Vagina (tissue), 2 donors: ENCODE measurements around the gene RBBP8NL. TPM values are rescaled to one million over a fixed set of nuclear protein-coding genes. Genes with fewer than 3 reads are reported as not detected.

Source experiments
- DNase-seq, 2 donors: peaks; one replicate each; pipeline ENCODE4 v3.0.0-alpha.2; 2017; ENCODE audit errors: extremely low spot score in 2 of 2
- H3K27ac ChIP-seq: fragments of 200-600 bp; sonication (generic); one replicate; pipeline ENCODE4 v1.5.1; 2019
- H3K27me3 ChIP-seq: fragments of 200-600 bp; sonication (generic); one replicate; pipeline ENCODE4 v1.5.1; 2019
- H3K36me3 ChIP-seq, 2 donors: fragments of 200-600 bp; sonication (generic); one replicate each; pipeline ENCODE4 v1.5.1; 2017 to 2019
- H3K4me1 ChIP-seq: fragments of 200-600 bp; sonication (generic); one replicate; pipeline ENCODE4 v1.5.1; 2019
- H3K4me3 ChIP-seq, 2 donors: fragments of 200-600 bp; sonication (generic); 1 replicate in 1 of 2; 2 replicates in 1 of 2; pipeline ENCODE4 v1.5.1; 2016 to 2019
- H3K9me3 ChIP-seq: fragments of 200-600 bp; sonication (generic); one replicate; pipeline ENCODE4 v1.5.1; 2019
- POLR2A ChIP-seq, 2 donors: fragments of 450-650 bp; IDR thresholded peaks; one replicate each; pipeline ENCODE4 v1.6.1; 2017; ENCODE audit warnings: antibody characterized with exemption in 2 of 2, mild to moderate bottlenecking in 2 of 2, moderate library complexity in 2 of 2
- POLR2AphosphoS5 ChIP-seq, 2 donors: sonication (generic); formaldehyde crosslinking; IDR thresholded peaks; one replicate each; pipeline ENCODE4 v1.9.0; 2017; ENCODE audit warnings: antibody characterized with exemption in 2 of 2, mild to moderate bottlenecking in 2 of 2, low read depth in 1 of 2; ENCODE audit not compliant: insufficient read depth in 1 of 2
- intact Hi-C: fragments of 100-400 bp; cut with DNase I; formaldehyde crosslinking; loops from one replicate; pipeline ENCODE4 v1.15.1; 2023
- total RNA-seq: library from RNA; depleted of rRNA; stranded (reverse); fragments of >200 nt; gene quantifications from one replicate; pipeline ENCODE4 v1.2.3, GENCODE V29; 2016
- TF ChIP-seq, protein P1 (sequence below), 3 experiments: fragments of 450-650 bp in 2 of 3; fragments of 200-600 bp in 1 of 3; sonication (generic) in 1 of 3; IDR thresholded peaks; one replicate each; pipeline ENCODE4 v1.5.1; 2017 to 2019; ENCODE audit warnings: antibody characterized with exemption in 3 of 3, mild to moderate bottlenecking in 2 of 3, moderate library complexity in 2 of 3

RBBP8NL gene
- total RNA-seq, 1 donor from 2014 or later: 1.7 TPM

DNA sequence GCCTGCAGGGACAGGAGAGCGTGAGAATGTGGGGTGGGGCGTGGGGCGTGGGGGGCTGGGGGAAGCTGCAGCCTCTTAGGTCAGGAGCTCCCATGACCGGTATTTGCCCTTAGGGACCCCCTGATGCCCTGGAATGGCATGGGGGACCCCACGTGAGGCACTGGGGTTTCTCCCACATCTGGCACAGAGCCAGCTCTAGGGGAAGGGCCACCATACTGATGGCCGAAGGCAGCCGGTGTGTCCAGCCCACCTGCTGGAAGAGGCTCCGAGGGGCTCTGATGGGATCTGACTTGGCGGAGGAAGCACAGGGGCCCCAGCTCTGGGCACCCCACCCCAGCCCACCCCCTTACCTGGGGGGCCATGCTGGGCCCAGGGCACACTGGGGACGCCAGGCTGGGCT is 37.7 kb upstream of the RBBP8NL start:
- Histone ChIP-seq H3K27ac (no peak overlapping the region), H3K27me3 (no peaks in the 10 kb centered on the region), H3K4me3 (no peak overlapping the region), H3K36me3 (no peaks in the 10 kb centered on the region), H3K4me1 (no peaks in the 10 kb centered on the region), H3K9me3 (no peaks in the 10 kb centered on the region)
- intact Hi-C loops: no loop called here
- DNase-seq: no peak
- TF ChIP-seq POLR2AphosphoS5 (IDR thresholded peaks at IDR 0.05; ENCODE audit: insufficient read depth in 1 of 2, low read depth in 1 of 2): no peak
- TF ChIP-seq POLR2A (IDR thresholded peaks at IDR 0.05): no peak
- TF ChIP-seq, protein P1, sequence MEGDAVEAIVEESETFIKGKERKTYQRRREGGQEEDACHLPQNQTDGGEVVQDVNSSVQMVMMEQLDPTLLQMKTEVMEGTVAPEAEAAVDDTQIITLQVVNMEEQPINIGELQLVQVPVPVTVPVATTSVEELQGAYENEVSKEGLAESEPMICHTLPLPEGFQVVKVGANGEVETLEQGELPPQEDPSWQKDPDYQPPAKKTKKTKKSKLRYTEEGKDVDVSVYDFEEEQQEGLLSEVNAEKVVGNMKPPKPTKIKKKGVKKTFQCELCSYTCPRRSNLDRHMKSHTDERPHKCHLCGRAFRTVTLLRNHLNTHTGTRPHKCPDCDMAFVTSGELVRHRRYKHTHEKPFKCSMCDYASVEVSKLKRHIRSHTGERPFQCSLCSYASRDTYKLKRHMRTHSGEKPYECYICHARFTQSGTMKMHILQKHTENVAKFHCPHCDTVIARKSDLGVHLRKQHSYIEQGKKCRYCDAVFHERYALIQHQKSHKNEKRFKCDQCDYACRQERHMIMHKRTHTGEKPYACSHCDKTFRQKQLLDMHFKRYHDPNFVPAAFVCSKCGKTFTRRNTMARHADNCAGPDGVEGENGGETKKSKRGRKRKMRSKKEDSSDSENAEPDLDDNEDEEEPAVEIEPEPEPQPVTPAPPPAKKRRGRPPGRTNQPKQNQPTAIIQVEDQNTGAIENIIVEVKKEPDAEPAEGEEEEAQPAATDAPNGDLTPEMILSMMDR (IDR thresholded peaks at IDR 0.05): no peak

DNA sequence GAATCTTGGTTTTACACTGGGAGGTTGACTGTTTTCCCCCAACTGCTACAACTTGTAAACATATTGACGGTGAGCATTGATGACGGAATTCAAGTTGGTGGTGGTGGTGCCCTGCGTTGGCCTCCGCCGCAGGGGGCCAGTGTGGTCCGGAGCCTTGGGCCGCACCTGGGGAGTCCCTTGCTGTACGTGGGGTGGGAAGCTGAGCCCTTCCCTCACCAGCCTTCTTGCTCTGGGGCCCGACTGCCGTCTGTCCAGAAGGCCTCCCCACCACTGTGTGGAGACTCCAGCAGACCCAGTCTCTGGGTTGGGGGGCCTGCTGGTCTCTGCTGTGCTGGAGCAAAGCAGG is 37.1 kb upstream of the RBBP8NL start:
- DNase-seq: no peak
- TF ChIP-seq POLR2A (IDR thresholded peaks at IDR 0.05) (no peak), POLR2AphosphoS5 (IDR thresholded peaks at IDR 0.05; ENCODE audit: insufficient read depth in 1 of 2, low read depth in 1 of 2) (no peak)
- TF ChIP-seq, protein P1 (IDR thresholded peaks at IDR 0.05): no peak
- intact Hi-C loops: no loop called here
- H3K4me1 ChIP-seq: no peaks in the 10 kb centered on the region
- H3K4me3 ChIP-seq: no peak overlapping the region
- H3K27ac ChIP-seq: no peak overlapping the region
- no peaks in the 10 kb centered on the region for H3K9me3 ChIP-seq
- H3K27me3 ChIP-seq: no peaks in the 10 kb centered on the region
- H3K36me3 ChIP-seq: no peaks in the 10 kb centered on the region

DNA sequence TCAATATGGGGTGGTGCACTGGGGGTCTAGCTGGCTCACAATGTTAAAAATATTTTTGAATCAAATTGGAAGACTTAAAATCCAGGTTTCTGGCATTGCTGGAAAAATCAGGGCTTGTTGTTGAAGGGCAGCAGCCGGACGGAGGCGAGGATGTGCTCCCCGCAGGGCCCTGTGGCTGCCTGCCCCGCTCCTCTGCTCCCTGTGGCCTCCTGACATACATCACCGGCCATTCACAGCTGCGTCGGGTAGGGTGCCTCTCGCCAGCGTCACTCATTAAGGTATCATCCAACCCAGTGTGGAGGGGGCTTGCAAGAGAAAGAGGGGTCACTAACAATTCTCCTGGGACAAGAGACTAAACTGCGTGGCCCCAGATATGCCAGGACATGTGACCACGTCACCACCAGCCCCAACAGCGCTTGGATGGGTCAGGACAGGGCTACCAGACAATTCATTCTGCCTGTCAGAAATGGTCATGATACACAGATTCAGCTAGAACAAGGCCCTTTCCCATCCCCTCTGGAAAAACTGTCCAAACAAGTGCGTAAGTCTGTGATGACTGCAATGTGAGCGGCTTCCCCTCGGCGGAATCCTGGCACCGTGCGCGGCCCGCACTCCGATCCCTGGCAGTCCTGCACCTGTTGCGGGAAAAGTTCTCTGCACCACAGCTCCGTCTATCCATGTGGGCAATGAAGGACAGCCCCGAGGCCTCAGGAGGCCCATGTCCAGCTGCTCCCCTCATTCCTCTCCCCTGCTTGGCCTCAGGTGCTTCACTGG is 36.5 kb upstream of the RBBP8NL start:
- no peak overlapping the region for H3K4me3 ChIP-seq
- H3K27me3 ChIP-seq: no peaks in the 10 kb centered on the region
- H3K9me3 ChIP-seq: no peaks in the 10 kb centered on the region
- intact Hi-C loops: no loop called here
- H3K27ac ChIP-seq: no peak overlapping the region
- no peaks in the 10 kb centered on the region for H3K4me1 ChIP-seq
- TF ChIP-seq, protein P1 (IDR thresholded peaks at IDR 0.05): no peak
- TF ChIP-seq POLR2A (IDR thresholded peaks at IDR 0.05): no peak
- no peak for TF ChIP-seq POLR2AphosphoS5 (IDR thresholded peaks at IDR 0.05; ENCODE audit: insufficient read depth in 1 of 2, low read depth in 1 of 2)
- DNase-seq: no peak
- H3K36me3 ChIP-seq: no peaks in the 10 kb centered on the region

DNA sequence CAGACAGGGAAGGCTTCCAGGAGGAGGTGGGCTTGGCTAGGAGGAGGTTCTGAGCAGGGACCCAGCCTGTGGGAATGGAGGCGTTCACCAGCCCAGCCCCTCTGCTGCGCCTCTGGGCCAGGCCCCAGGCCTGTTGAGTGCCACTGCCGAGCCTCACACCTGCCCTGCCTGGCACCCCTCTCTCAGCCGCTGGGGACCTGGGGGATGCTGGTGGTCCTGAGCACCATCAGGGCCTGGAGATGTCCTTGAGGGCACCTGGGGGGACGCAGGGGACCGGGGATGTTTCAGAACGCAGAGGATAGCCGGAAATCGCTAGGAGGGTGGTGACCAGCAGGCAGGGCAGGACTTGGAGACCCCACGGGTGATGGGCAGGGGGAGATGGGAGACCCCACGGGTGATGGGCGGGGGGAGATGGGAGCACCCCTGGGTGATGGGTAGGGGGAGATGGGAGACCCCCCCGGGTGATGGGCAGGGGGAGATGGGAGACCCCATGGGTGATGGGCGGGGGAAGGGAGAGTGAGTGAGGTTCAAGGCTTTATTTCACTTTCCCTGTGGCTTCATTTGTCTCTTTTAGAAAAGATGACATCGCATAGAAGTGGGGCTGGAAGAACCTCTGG is 35.7 kb upstream of the RBBP8NL start:
- Histone ChIP-seq H3K4me1 (no peaks in the 10 kb centered on the region), H3K36me3 (no peaks in the 10 kb centered on the region), H3K27me3 (no peaks in the 10 kb centered on the region), H3K9me3 (no peaks in the 10 kb centered on the region), H3K27ac (no peak overlapping the region), H3K4me3 (no peak overlapping the region)
- TF ChIP-seq POLR2A (IDR thresholded peaks at IDR 0.05): no peak
- TF ChIP-seq POLR2AphosphoS5 (IDR thresholded peaks at IDR 0.05; ENCODE audit: insufficient read depth in 1 of 2, low read depth in 1 of 2): no peak
- TF ChIP-seq, protein P1 (IDR thresholded peaks at IDR 0.05): no peak
- intact Hi-C loops: no loop called here
- no peak for DNase-seq

DNA sequence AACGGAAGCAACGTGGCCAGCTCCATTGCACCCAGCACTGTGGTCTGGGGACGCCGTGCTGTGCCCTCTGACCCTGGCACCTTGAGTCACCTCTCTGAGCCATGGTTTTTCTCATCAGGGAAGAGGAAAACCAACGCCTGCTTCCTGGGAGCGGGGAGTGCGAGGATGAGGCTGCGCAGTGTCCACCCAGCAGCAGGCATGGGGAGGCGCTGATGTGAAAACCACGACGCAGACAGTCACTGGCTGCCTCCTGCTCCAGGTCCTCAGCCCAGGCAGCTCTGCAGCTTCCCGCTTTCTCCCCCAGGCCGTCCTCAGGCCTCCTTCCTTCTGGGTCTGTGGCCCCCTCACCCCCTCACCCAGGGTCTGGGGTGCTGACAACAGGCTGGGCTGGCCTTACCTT is 34.5 kb upstream of the RBBP8NL start:
- H3K27ac ChIP-seq: no peak overlapping the region
- H3K4me1 ChIP-seq: no peaks in the 10 kb centered on the region
- H3K36me3 ChIP-seq: no peaks in the 10 kb centered on the region
- intact Hi-C loops: no loop called here
- no peak for TF ChIP-seq POLR2A (IDR thresholded peaks at IDR 0.05)
- TF ChIP-seq, protein P1 (IDR thresholded peaks at IDR 0.05): no peak
- TF ChIP-seq POLR2AphosphoS5 (IDR thresholded peaks at IDR 0.05; ENCODE audit: insufficient read depth in 1 of 2, low read depth in 1 of 2): no peak
- no peak for DNase-seq
- H3K9me3 ChIP-seq: no peaks in the 10 kb centered on the region
- H3K4me3 ChIP-seq: no peak overlapping the region
- H3K27me3 ChIP-seq: no peaks in the 10 kb centered on the region
